PFSK-1 (cell line): ENCODE measurements around the gene C1orf167.

ENCODE experiments used
- FOXP2 ChIP-seq: optimal IDR thresholded peaks from 2 replicates; pipeline ENCODE3; 2011; ENCODE audit warnings: borderline replicate concordance, control low read depth, inconsistent platforms; ENCODE audit not compliant: insufficient read depth; ENCODE audit errors: extremely low read length, extremely low read depth
- POLR2AphosphoS5 ChIP-seq: IDR thresholded peaks from 2 replicates; pipeline ENCODE4 v1.6.1; 2012; ENCODE audit warnings: low read depth, mild to moderate bottlenecking, control low read depth, low read length, moderate library complexity
- REST ChIP-seq, 2 experiments: IDR thresholded peaks; 2 replicates each; pipeline versions ENCODE4 v1.6.1 to v1.8.0; 2011 to 2012; ENCODE audit warnings: low read depth in 2 of 2, low read length in 2 of 2, control low read depth in 1 of 2, inconsistent platforms in 1 of 2, mild to moderate bottlenecking in 1 of 2, moderate library complexity in 1 of 2; ENCODE audit not compliant: insufficient read depth in 1 of 2
- SIN3A ChIP-seq: IDR thresholded peaks from 2 replicates; pipeline ENCODE4 v1.6.1; 2012; ENCODE audit warnings: mild to moderate bottlenecking, low read length, moderate library complexity, borderline replicate concordance; ENCODE audit not compliant: insufficient read depth
- TAF1 ChIP-seq: IDR thresholded peaks from 2 replicates; pipeline ENCODE4 v1.6.1; 2012; ENCODE audit warnings: low read length, control low read depth, borderline replicate concordance; ENCODE audit not compliant: insufficient read depth

C1orf167 gene

GRCh38 chr1:11761285-11761684 lies 708 bp upstream of the C1orf167 start:
- TF ChIP-seq SIN3A (no peak), TAF1 (no peak), FOXP2 (no peak), POLR2AphosphoS5 (no peak), REST (IDR thresholded peaks at IDR 0.05; ENCODE audit: insufficient read depth in 1 of 2, low read depth in 2 of 2, low read length in 2 of 2) (no peak)

DNA sequence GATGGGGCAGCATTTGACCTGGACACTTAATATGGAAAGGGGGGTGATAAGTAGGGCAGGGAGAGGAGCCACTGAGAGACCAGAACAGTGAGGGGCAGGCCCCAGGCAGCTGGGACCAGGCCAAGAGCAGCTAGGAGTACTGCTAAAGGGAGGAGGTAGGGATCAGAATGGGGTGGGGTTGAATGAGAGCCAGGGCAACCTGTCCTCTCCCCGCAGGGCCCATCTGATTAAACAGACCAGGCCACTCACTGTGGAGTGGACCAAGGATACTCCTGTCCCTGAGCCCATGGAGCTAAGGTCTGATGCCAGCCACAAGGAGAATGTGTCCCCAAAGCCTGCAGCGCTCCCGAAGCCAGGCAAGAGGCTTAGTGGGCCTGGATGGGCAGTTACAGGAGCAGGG lies 2.1 kb downstream of the C1orf167 start:
- TF ChIP-seq FOXP2 (no peak), TAF1 (no peak), SIN3A (no peak), POLR2AphosphoS5 (no peak), REST (IDR thresholded peaks at IDR 0.05; ENCODE audit: insufficient read depth in 1 of 2, low read depth in 2 of 2, low read length in 2 of 2) (no peak)

DNA sequence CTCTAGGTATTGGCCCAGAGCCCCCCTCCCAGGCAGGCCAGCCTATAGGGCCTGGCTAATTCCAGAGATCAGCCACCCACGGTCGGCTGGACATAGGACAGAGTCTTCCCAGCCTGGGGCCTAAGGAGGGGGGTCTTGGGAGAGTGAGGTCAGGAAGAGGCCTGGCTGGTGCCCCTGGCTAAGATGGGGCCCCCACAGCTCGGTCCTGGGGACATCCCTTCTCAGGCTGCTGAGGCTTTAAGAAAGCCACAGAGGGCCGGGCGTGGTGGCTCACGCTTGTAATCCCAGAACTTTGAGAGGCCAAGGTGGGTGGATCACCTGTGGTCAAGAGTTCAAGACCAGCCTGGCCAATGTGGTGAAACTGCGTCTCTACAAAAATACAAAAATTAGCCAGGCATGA lies 2.5 kb downstream of the C1orf167 start:
- TF ChIP-seq POLR2AphosphoS5 (no peak), TAF1 (no peak), SIN3A (no peak), REST (IDR thresholded peaks at IDR 0.05; ENCODE audit: insufficient read depth in 1 of 2, low read depth in 2 of 2, low read length in 2 of 2) (no peak), FOXP2 (no peak)

DNA sequence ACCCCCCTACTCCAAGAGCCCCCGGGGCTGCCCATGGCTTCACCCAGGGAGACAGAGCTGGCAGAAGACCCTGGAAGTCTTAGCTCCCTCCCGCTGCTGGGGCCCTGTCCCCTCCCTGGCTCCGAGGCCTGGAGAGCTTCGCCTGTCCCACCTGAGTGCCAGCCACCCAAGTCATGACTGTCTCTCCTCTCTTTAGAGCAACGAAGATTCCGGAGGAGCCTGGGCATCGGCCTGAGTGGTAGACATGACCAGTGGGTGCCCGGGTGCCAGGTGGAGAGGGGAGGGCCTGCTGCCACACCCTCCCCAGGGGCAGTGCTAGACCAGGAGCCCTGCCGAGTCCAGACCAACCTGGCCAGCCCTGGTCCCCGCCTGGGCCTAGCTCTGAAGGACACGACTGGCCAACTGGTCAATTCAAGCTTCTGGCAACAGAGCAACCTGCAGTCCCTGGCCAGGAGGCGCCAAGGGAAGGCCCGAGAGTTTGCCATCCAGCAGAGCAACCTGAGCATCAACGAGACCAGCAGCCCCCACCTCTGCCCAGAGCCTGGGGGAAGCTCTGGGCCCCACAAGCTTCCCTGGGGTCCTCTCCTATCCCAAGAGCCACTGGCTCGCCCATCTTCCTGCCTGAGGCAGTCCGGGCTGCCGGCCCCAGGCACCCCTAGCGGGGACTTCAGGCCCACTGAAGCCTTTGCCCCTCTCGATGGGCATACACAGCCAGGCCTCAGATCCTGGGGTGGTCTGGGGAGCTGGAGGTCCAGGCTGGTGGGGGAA lies 3.9 kb downstream of the C1orf167 start:
- TF ChIP-seq TAF1 (no peak), POLR2AphosphoS5 (no peak), FOXP2 (no peak), REST (IDR thresholded peaks at IDR 0.05; ENCODE audit: insufficient read depth in 1 of 2, low read depth in 2 of 2, low read length in 2 of 2) (no peak)

DNA sequence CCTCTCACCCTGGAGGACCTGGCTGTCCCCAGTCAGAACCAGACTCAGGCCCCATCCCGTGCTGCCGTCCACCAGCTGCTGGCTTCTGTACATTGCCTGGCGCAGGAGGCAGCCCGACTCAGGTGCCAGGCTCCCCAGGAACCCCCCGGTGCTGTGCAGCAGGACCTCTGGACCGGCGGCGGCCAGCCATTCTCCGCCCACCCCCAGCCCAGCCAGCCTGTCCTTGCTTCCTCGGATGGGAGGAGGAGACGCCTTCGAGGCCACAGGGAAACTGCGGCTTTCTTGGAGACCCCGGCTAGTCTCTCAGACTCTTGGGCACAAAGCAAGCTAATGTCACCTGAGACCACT lies 4.4 kb downstream of the C1orf167 start:
- TF ChIP-seq TAF1 (no peak), POLR2AphosphoS5 (no peak), REST (IDR thresholded peaks at IDR 0.05; ENCODE audit: insufficient read depth in 1 of 2, low read depth in 2 of 2, low read length in 2 of 2) (no peak), SIN3A (no peak), FOXP2 (no peak)
